ENCODE data around the gene FAM43B.

DNA sequence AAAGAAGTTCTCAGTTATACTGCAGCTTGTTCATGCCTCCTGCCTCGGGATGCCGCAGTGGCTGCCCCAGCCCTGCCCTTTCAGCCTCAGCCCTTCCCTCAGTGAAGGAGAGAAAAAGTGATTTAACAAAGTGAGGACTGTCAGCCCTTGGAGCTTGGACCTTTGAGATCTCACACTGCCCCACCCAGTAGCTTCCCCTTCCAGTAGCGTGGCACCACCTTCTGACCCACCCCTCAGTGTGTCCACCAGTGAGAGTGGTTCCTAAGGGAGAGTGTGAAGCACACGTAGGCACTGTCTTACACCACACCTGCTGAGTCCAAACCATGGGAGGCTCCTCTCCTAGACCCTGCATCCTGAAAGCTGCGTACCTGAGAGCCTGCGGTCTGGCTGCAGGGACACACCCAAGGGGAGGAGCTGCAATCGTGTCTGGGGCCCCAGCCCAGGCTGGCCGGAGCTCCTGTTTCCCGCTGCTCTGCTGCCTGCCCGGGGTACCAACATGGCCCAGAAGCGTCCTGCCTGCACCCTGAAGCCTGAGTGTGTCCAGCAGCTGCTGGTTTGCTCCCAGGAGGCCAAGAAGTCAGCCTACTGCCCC, 36.4 kb downstream of the FAM43B start, which contains the start of gene CDA:
- TF ChIP-seq, protein P1, sequence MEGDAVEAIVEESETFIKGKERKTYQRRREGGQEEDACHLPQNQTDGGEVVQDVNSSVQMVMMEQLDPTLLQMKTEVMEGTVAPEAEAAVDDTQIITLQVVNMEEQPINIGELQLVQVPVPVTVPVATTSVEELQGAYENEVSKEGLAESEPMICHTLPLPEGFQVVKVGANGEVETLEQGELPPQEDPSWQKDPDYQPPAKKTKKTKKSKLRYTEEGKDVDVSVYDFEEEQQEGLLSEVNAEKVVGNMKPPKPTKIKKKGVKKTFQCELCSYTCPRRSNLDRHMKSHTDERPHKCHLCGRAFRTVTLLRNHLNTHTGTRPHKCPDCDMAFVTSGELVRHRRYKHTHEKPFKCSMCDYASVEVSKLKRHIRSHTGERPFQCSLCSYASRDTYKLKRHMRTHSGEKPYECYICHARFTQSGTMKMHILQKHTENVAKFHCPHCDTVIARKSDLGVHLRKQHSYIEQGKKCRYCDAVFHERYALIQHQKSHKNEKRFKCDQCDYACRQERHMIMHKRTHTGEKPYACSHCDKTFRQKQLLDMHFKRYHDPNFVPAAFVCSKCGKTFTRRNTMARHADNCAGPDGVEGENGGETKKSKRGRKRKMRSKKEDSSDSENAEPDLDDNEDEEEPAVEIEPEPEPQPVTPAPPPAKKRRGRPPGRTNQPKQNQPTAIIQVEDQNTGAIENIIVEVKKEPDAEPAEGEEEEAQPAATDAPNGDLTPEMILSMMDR (IDR thresholded peaks at IDR 0.05): no peak
- no peak for TF ChIP-seq POLR2A (IDR thresholded peaks at IDR 0.05)
